GM12891 (cell line): ENCODE data around the gene PRRT3.

ENCODE experiments used
- DNase-seq: peaks from one replicate; pipeline ENCODE4 v3.0.0; 2011; ENCODE audit warnings: low spot score; ENCODE audit not compliant: insufficient read length
- FAIRE-seq: peaks from 2 replicates; lab custom pipeline; 2011; peaks lifted over from hg19 to GRCh38; lab: Jason Lieb, UNC
- PAX5 ChIP-seq: IDR thresholded peaks from 2 replicates; pipeline ENCODE4 v1.6.1; 2011; ENCODE audit warnings: low read length, moderate library complexity, mild to moderate bottlenecking; ENCODE audit not compliant: insufficient read depth, severe bottlenecking
- POLR2A ChIP-seq: IDR thresholded peaks from 2 replicates; pipeline ENCODE4 v1.6.1; 2011; ENCODE audit warnings: low read depth, low read length, control low read depth
- POLR2AphosphoS5 ChIP-seq: IDR thresholded peaks from 2 replicates; pipeline ENCODE4 v1.6.1; 2011; ENCODE audit warnings: low read depth, low read length, control low read depth
- POU2F2 ChIP-seq: IDR thresholded peaks from 2 replicates; pipeline ENCODE4 v1.6.1; 2011; ENCODE audit warnings: low read depth, mild to moderate bottlenecking, control low read depth, low read length, moderate library complexity
- SPI1 ChIP-seq: IDR thresholded peaks from 2 replicates; pipeline ENCODE4 v1.6.1; 2011; ENCODE audit warnings: low read depth, low read length, control low read depth
- TAF1 ChIP-seq: IDR thresholded peaks from 2 replicates; pipeline ENCODE4 v1.6.1; 2011; ENCODE audit warnings: low read depth, low read length, control low read depth

The PRRT3 gene

DNA sequence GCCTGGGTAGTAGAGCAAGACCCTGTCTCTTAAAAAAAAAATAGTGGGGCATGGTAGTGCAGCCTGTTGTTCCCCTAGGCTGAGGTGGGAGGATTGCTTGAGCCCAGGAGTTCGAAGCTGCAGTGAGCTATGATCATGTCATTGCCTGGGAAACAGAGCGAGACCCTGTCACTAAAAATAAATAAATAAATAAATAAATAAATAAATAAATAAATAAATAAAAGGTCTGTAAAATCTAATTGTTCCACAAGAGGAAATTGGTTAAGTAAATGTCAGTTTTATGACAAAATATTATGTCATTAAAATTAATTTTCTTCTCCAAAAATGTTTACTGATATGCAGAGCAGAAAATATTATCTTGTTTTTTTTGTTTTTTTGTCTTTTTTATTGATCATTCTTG lies 13.2 kb downstream of the PRRT3 start:
- FAIRE-seq: no peak
- TF ChIP-seq SPI1 (no peak), PAX5 (no peak), POU2F2 (no peak), TAF1 (no peak), POLR2A (no peak), POLR2AphosphoS5 (no peak)
- DNase-seq: no peak

DNA sequence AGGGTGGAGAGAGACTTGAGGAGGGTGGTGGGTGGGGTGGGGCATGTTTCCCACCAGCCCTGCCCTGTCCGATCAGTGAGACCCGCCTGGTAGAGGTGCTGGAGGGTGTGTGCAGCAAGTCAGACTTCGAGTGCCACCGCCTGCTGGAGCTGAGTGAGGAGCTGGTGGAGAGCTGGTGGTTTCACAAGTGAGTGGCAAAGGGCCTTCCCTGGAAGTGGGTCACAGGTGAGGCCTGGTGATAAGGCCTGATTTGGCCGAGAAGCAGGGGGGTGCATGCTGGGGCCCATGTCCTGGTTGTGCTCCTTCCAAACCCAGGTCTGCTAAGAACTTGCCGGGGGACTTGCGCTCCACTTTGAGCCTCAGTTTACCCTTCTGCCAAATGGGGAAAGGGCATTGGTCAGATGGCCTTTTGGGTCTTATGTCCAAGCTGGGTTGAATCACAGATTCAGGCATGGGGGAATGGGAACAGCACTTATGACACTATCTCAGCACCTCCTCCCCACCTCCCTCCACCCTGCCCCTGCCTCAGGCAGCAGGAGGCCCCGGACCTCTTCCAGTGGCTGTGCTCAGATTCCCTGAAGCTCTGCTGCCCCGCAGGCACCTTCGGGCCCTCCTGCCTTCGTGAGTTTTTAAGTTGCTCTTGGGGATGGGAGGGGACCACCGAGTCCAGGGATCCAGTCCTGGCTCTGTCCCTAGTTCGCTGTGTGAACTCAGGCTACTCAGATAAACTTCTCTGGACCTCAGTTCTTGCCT lies 14.5 kb downstream of the PRRT3 start:
- no peak for FAIRE-seq
- DNase-seq: no peak
- TF ChIP-seq TAF1 (no peak), SPI1 (no peak), POLR2AphosphoS5 (no peak; the same call in 1 of the 2 replicates), PAX5 (no peak), POLR2A (no peak), POU2F2 (no peak)

DNA sequence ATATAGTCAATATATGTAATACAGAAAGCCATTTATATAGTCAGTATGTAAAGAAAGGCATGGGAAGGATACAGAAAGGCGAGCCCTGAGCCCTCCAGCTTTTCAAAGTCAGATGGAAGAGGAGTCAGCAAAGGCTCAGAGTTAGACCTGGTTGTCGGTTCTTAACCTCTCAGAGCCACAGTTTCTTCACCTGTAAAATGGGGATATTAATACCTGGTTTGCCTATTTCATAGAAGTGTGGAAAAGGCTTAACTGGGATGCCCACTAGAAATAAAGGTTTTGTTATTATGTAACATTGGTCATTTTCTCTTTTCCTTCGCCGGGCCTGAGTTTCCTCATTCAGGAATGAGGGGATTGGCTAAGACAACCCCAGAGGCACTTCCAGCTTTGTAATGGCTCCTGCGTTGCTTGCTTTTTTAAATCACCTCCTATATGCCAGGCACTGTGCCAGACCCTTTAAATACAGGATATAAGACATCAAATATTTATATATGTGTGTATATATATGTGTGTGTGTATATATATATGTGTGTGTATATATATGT lies 16.2 kb downstream of the PRRT3 start:
- FAIRE-seq: no peak
- no peak for TF ChIP-seq SPI1
- TF ChIP-seq POLR2A: no peak
- no peak for TF ChIP-seq PAX5
- no peak for TF ChIP-seq POU2F2
- no peak for TF ChIP-seq POLR2AphosphoS5
- TF ChIP-seq TAF1: no peak

DNA sequence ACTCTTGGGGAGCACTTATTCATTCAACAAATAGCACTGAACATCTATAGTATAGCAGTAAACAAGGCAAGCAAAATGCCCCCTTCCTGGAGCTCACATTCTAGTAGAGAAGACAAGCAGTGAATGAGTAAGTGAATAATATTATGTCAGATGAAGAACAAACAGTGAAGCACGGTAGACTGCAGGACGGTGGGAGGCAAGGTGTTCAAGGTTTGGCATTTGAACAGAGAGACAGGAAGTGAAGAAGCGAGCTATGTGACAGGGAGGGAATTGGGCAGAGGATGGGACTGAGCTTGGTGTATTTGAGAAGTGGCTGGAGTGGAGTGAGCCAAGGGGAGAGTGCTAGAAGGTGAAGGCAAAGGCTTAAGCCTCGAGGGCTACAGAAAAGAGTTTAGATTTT lies 17.2 kb downstream of the PRRT3 start:
- DNase-seq: no peak
- FAIRE-seq: peak; percentile 5
- TF ChIP-seq TAF1 (no peak), PAX5 (no peak), POLR2AphosphoS5 (no peak), POU2F2 (no peak), SPI1 (no peak), POLR2A (no peak)

More for the DNA sequence above, 16.2 kb downstream of the PRRT3 start:
- no peak for DNase-seq

DNA sequence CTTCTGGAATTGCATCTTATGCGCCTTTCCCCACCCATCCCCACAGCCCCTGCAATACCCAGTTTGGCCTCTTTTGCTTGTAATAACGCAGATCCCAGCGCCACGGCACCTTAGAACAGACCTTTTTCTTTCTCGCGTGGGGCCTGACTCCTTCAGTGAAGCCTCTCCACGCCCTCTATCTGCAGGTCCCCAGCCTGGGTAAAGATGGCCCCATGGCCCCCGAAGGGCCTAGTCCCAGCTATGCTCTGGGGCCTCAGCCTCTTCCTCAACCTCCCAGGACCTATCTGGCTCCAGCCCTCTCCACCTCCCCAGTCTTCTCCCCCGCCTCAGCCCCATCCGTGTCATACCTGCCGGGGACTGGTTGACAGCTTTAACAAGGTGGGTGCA lies 18.0 kb downstream of the PRRT3 start:
- DNase-seq (no peak), FAIRE-seq (no peak)
- TF ChIP-seq POU2F2 (no peak), PAX5 (no peak), POLR2A (no peak), SPI1 (no peak), POLR2AphosphoS5 (no peak), TAF1 (no peak)

DNA sequence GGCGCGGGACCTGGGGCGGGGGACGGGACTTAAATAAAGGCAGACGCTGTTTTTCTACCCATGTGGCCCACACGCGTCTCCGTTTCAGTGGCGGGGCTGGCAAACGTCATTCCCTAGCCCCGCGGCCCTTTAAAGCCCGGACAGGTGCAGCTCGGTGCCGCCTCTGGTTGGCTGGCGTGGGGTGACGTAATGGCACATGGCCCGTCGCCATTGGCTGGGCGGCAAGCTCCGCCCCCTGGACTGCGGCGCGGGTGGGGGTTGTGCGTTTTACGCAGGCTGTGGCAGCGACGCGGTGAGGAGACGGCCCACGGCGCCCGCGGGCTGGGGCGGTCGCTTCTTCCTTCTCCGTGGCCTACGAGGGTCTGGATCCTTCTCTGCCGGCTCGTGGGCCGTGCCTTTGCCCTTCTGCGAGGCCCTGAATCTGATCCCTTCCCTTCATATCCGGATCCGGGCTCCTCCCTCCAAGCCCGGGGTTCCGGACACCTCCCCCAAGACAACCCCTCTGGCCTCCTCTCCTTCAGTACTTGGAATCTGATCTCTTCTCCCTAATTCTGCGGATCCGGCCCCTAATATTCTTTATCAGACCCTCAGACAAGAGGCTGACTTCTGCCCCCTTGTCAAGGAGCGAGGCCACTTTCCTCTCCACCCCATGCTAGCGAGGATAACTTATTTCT lies 18.5 kb downstream of the PRRT3 start, which contains the start of gene CRELD1:
CRELD1 (plus strand) TSS at position 274 of the 674 bp plus-strand sequence. CDS start 605 bp downstream, outside the sequence.
- DNase-seq (peak; percentile 94), FAIRE-seq (peak; percentile 99)
- TF ChIP-seq POU2F2 (no peak), POLR2A (peak; percentile 18), POLR2AphosphoS5 (peak; percentile 60), TAF1 (peak; percentile 51), SPI1 (no peak)

DNA sequence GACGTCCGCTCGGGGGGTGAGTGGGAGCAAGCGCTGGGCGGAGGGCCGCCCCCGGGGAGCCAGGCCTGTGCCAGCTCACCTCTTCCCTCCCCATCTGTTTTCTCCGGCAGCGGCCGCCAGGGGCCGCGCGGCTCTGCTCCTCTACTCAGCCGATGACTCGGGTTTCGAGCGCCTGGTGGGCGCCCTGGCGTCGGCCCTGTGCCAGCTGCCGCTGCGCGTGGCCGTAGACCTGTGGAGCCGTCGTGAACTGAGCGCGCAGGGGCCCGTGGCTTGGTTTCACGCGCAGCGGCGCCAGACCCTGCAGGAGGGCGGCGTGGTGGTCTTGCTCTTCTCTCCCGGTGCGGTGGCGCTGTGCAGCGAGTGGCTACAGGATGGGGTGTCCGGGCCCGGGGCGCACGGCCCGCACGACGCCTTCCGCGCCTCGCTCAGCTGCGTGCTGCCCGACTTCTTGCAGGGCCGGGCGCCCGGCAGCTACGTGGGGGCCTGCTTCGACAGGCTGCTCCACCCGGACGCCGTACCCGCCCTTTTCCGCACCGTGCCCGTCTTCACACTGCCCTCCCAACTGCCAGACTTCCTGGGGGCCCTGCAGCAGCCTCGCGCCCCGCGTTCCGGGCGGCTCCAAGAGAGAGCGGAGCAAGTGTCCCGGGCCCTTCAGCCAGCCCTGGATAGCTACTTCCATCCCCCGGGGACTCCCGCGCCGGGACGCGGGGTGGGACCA lies 19.2 kb downstream of the PRRT3 start:
- FAIRE-seq: peak; percentile 85
- no peak for TF ChIP-seq POLR2A
- TF ChIP-seq PAX5: no peak
- no peak for TF ChIP-seq POLR2AphosphoS5
- no peak for TF ChIP-seq SPI1
- TF ChIP-seq TAF1: no peak
- TF ChIP-seq POU2F2: no peak
- DNase-seq: peak; percentile 81

DNA sequence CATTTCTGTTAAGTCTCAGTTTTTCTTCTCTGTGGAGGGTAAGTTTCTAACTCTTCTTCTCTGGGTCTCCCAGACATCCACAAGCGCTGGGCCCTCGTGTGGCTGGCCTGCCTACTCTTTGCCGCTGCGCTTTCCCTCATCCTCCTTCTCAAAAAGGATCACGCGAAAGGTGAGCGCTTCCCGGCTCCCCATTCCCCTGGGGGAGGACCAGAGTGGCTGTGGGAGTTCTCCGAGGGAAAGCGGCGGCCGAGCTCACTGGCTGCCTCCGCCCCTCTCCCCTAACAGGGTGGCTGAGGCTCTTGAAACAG lies 19.7 kb downstream of the PRRT3 start:
- TF ChIP-seq SPI1: no peak
- peak; percentile 26; the same call in 1 of the 2 replicates for TF ChIP-seq TAF1
- TF ChIP-seq PAX5: no peak
- no peak for TF ChIP-seq POLR2A
- FAIRE-seq (no peak), DNase-seq (no peak)

DNA sequence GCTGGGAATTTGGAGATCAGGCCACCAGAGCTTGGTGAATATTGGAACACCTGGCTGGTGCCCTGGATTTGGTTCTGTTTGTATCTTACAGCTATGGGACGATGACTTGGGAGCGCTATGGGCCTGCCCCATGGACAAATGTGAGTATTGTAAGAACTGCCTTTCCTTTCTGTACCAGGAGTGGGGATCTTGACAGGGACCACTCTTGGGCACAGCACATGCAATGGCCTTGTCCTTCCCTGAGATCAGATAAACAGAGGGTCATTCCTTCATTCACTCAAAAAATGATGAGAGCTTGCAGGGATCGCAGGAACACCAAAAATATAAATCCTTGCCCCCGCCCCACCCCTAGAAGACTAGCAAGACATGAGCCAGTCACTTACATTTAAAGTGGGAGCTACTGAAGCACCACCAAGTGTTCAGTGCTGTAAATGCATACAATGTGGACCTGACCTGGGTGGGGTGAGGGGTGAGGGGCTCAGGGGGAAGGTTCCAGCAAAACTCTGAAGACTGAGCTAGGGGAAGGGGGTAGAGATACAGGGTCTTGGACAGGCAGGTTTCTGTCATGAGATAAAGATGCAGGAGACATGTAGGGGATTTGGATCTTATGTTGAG lies 21.3 kb downstream of the PRRT3 start:
- FAIRE-seq: no peak
- DNase-seq: no peak
- TF ChIP-seq TAF1: no peak
- TF ChIP-seq POLR2A: no peak
- TF ChIP-seq PAX5: no peak
- TF ChIP-seq SPI1: no peak
- no peak for TF ChIP-seq POU2F2
- TF ChIP-seq POLR2AphosphoS5: no peak
